Central memory CD8-positive, alpha-beta T cell (primary cell): ENCODE results near the gene GNRH2.

Experiments
- ATAC-seq: fragments of 150-1000 bp; cut with Tn5 transposase; replicated peaks from 2 replicates; pipeline ENCODE4 v1.10.0; 2022; ENCODE audit warnings: mild to moderate bottlenecking, moderate FRiP score, moderate number of reproducible peaks; ENCODE audit not compliant: poor library complexity, severe bottlenecking; ENCODE audit errors: extremely low read depth
- DNase-seq, 2 donors: peaks; one replicate each; pipeline ENCODE4 v3.0.0; 2021; ENCODE audit warnings: low spot score in 2 of 2
- H3K27ac Mint-ChIP-seq: one replicate; pipeline ENCODE4 v1.8.0; 2022; ENCODE audit warnings: low read depth, mild to moderate bottlenecking, moderate library complexity, mixed read lengths
- H3K27me3 Mint-ChIP-seq: one replicate; pipeline ENCODE4 v1.8.0; 2022; ENCODE audit warnings: mixed read lengths
- H3K36me3 Mint-ChIP-seq: one replicate; pipeline ENCODE4 v1.8.0; 2022; ENCODE audit warnings: mild to moderate bottlenecking, moderate library complexity, mixed read lengths; ENCODE audit not compliant: insufficient read depth
- H3K4me1 Mint-ChIP-seq: one replicate; pipeline ENCODE4 v1.8.0; 2022; ENCODE audit warnings: mixed read lengths
- H3K4me3 Mint-ChIP-seq: one replicate; pipeline ENCODE4 v1.8.0; 2022; ENCODE audit warnings: mild to moderate bottlenecking, moderate library complexity, mixed read lengths
- H3K9me3 Mint-ChIP-seq: one replicate; pipeline ENCODE4 v1.8.0; 2022; ENCODE audit warnings: mixed read lengths

The GNRH2 gene

DNA sequence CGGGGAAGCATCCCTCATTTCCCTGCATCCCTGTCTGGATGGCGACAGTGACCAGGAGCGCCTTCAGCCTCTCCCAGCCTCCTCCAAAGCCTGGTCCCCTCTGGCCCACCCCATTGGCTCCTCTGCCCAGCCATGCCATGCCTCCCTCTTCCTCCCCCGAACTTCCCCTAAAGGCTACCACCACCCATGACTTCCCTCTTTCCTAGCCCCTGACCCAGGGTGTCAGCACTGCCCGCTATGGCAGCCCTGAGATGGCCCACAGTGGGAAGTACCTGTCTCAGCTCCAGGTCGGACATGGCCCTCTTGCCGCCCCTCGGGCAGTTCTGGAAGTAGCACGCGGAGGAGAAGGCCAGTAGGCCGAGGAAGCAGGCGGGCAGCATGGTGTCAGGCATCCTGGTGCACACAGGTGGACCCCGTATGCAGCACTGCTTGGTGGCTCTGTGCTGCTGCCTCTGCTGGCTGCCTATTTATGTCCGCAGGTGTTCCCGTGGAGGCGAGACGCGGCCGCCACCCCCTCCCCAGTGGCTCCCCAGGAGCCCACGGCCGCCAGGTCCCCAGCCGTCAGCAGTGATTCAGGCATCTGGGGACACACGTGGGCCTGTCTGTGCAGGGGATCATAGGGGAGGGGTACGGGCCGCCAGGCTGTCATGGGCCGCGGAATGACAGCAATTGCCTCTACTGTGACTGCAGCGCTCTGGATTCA, 41.0 kb downstream of the GNRH2 start, which contains the start of gene AVP:
TSS of gene AVP (minus strand) at position 442 of the 703 bp plus-strand sequence. CDS start at position 392, 50 bp downstream.
- Mint-ChIP-seq H3K4me3 (peak within 1 kb of the TSS; percentile 47), H3K4me1 (peaks cover 12% of the 10 kb centered on the region), H3K27me3 (peaks cover 68% of the 10 kb centered on the region), H3K9me3 (no peaks in the 10 kb centered on the region), H3K36me3 (no peaks in the 10 kb centered on the region), H3K27ac (no peak within 1 kb of the TSS)
- DNase-seq (no peak), ATAC-seq (no peak)

- no peak overlapping the region for H3K4me3 Mint-ChIP-seq
- H3K27ac Mint-ChIP-seq = no peak overlapping the region
- DNase-seq (no peak), ATAC-seq (no peak)
- H3K36me3 Mint-ChIP-seq = no peaks in the 10 kb centered on the region
- peaks cover 12% of the 10 kb centered on the region for H3K4me1 Mint-ChIP-seq
- no peaks in the 10 kb centered on the region for H3K9me3 Mint-ChIP-seq
- H3K27me3 Mint-ChIP-seq = peaks cover 68% of the 10 kb centered on the region
Observed at GRCh38 chr20:3084986-3085360, 41.6 kb downstream of the GNRH2 start.

DNA sequence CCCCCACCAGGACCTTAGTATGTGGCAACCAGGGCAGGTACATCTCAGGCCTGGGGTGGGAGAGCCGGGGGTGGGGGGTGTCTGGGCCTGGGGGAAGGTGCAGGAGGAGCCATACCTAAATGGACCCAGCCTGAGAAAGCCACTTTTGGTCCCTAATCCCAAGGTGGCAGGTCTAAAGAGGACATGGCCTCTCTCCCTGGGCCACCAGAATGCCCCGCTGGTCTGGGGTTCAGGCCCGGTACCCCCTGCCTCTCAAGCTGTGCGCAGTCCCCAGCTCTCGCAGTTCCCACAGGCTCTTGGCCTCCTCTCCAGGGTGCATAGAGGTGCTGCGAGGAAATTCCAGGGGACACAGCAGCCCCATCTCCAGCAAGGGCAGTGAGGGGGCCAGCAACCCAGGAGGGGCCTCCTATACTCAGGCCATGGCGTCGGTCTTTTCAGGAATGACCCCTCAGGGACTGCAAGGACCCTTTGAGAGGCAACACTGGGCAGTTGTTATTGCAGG, 42.2 kb downstream of the GNRH2 start:
- no peaks in the 10 kb centered on the region for H3K9me3 Mint-ChIP-seq
- H3K4me3 Mint-ChIP-seq = no peak overlapping the region
- peaks cover 68% of the 10 kb centered on the region for H3K27me3 Mint-ChIP-seq
- ATAC-seq = no peak
- H3K4me1 Mint-ChIP-seq = peaks cover 12% of the 10 kb centered on the region
- no peaks in the 10 kb centered on the region for H3K36me3 Mint-ChIP-seq
- DNase-seq = no peak
- no peak overlapping the region for H3K27ac Mint-ChIP-seq

- H3K9me3 Mint-ChIP-seq = no peaks in the 10 kb centered on the region
- H3K27ac Mint-ChIP-seq = no peak overlapping the region
Observed at GRCh38 chr20:3088031-3088430, 44.6 kb downstream of the GNRH2 start.

GRCh38 chr20:3090565-3090964, 47.1 kb downstream of the GNRH2 start:
- Mint-ChIP-seq H3K4me1 (peaks cover 6% of the 10 kb centered on the region), H3K36me3 (peaks cover 4% of the 10 kb centered on the region), H3K27ac (no peak overlapping the region), H3K4me3 (no peak overlapping the region), H3K27me3 (peaks cover 52% of the 10 kb centered on the region), H3K9me3 (no peaks in the 10 kb centered on the region)
- ATAC-seq (no peak), DNase-seq (no peak)

More at GRCh38 chr20:3088031-3088430, 44.6 kb downstream of the GNRH2 start:
- H3K4me3 Mint-ChIP-seq = no peak overlapping the region
- H3K4me1 Mint-ChIP-seq = peaks cover 11% of the 10 kb centered on the region
- ATAC-seq (no peak), DNase-seq (no peak)
- peaks cover 70% of the 10 kb centered on the region for H3K27me3 Mint-ChIP-seq
- H3K36me3 Mint-ChIP-seq = peaks cover 2% of the 10 kb centered on the region

DNA sequence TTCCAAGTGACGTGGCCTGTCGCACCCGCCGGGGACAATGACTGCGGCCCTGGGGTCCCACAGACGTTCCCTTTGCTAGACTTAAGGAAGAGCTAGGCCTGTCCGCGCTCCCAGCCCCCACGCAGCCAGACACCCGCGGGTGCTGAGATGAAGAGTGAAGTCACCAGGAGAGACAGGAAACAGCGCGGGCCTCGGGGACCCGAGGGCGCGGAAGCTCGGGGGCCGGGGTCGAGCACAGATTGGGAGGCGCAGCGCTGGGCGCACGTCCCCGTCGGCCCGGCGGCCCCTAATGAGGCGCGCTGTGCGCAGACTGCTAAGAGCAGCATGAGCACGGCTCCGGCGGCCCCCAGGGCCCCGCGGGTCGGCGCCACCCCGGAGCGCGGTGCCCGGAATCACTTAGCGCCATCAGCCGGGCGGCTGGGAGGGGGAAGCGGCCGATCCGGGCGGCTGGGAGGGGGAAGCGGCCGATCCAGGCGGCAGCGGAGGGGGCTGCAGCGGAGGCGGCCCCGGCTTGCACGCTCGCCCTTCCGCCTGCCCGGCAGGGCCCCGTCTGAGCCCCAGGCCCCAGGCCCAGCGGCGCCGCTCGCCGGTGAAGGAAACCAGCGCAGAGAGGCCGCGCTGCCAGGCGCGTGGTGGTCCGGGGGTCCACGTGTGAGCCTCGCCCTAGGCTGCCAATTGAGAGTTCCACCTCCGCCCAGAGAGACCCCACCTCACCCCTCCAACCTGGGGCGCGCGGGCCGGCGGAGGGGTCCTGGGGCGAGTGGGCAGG, 49.4 kb downstream of the GNRH2 start:
- Mint-ChIP-seq H3K27ac (peak overlapping the region; percentile 85), H3K27me3 (peaks cover 60% of the 10 kb centered on the region), H3K9me3 (no peaks in the 10 kb centered on the region), H3K36me3 (peaks cover 5% of the 10 kb centered on the region), H3K4me3 (peak overlapping the region; percentile 74), H3K4me1 (peaks cover 6% of the 10 kb centered on the region)
- peak; percentile 39 for ATAC-seq
- DNase-seq = no peak

GRCh38 chr20:3093861-3094361, 50.5 kb downstream of the GNRH2 start:
- Mint-ChIP-seq H3K36me3 (peaks cover 5% of the 10 kb centered on the region), H3K27me3 (peaks cover 61% of the 10 kb centered on the region), H3K9me3 (no peaks in the 10 kb centered on the region), H3K4me3 (no peak overlapping the region), H3K4me1 (peaks cover 6% of the 10 kb centered on the region), H3K27ac (no peak overlapping the region)
- ATAC-seq (peak; percentile 33), DNase-seq (no peak)

GRCh38 chr20:3094848-3095629, 51.6 kb downstream of the GNRH2 start:
- ATAC-seq (no peak), DNase-seq (no peak)
- Mint-ChIP-seq H3K27ac (no peak overlapping the region), H3K36me3 (peaks cover 5% of the 10 kb centered on the region), H3K9me3 (no peaks in the 10 kb centered on the region), H3K4me3 (no peak overlapping the region), H3K27me3 (peaks cover 49% of the 10 kb centered on the region), H3K4me1 (peaks cover 6% of the 10 kb centered on the region)
